ENCODE data around the gene BCAR3.

The BCAR3 gene

GRCh38 chr1:93532780-93533378 lies 148.8 kb downstream of the BCAR3 start:
- DNase-seq, result no peak

GRCh38 chr1:93531193-93531592 lies 150.4 kb downstream of the BCAR3 start:
- DNase-seq, result peak; percentile 14

GRCh38 chr1:93528412-93528811 lies 153.2 kb downstream of the BCAR3 start:
- DNase-seq, result no peak

- no peak for DNase-seq
These were observed 155.2 kb downstream of the BCAR3 start for GRCh38 chr1:93526431-93526830.

GRCh38 chr1:93525431-93525830 lies 156.2 kb downstream of the BCAR3 start:
- no peak for DNase-seq

- DNase-seq, result no peak
These were observed 158.9 kb downstream of the BCAR3 start for GRCh38 chr1:93522721-93523120.

GRCh38 chr1:93521618-93522017 lies 160.0 kb downstream of the BCAR3 start:
- DNase-seq, result no peak

- peak; percentile 4 for DNase-seq
These were observed 162.3 kb downstream of the BCAR3 start for GRCh38 chr1:93519199-93519829.

- DNase-seq, result no peak
These were observed 163.1 kb downstream of the BCAR3 start for GRCh38 chr1:93518516-93518915.

GRCh38 chr1:93516164-93516563 lies 165.5 kb downstream of the BCAR3 start:
- DNase-seq, result peak; percentile 38

Measured in NCI-H69 (cell line).